ENCODE data around the gene MLH1.
A peak's percentile ranks its signal among the peaks of the same experiment; 100 is the strongest.
"Not testable (repeated sequence)": the region's sequence is repeated elsewhere in the genome, so short reads cannot be mapped to it uniquely, and the experiment has no call there.

The MLH1 gene

GRCh38 chr3:36993326-36994283 is at the start of gene MLH1:
TSS of gene MLH1 (plus strand) at chr3:36993518. CDS start at chr3:36993548, 30 bp downstream.
- DNase-seq: no peak

GRCh38 chr3:36943601-36944000 is 49.7 kb upstream of the MLH1 start:
- DNase-seq: no peak

- DNase-seq: peak; percentile 54
Measured at GRCh38 chr3:36944012-36944640, 49.2 kb upstream of the MLH1 start.

- DNase-seq: peak; percentile 56
Measured at GRCh38 chr3:36944641-36945270, 48.6 kb upstream of the MLH1 start, which contains the start of gene TRANK1. TSS of gene TRANK1 (minus strand) at chr3:36945054. CDS start at chr3:36944809, 245 bp downstream.

GRCh38 chr3:36945333-36945980 is 47.9 kb upstream of the MLH1 start:
- no peak for DNase-seq

- not testable (repeated sequence) for DNase-seq
Measured at GRCh38 chr3:36947814-36948213, 45.5 kb upstream of the MLH1 start.

GRCh38 chr3:36954452-36955134 is 38.7 kb upstream of the MLH1 start:
- no peak for DNase-seq

- DNase-seq: no peak
Measured at GRCh38 chr3:36956155-36956554, 37.2 kb upstream of the MLH1 start.

GRCh38 chr3:36957063-36957462 is 36.3 kb upstream of the MLH1 start:
- DNase-seq: no peak

GRCh38 chr3:36957862-36958686 is 35.2 kb upstream of the MLH1 start:
- DNase-seq: no peak

- peak; percentile 61 for DNase-seq
Measured at GRCh38 chr3:36959821-36960220, 33.5 kb upstream of the MLH1 start.

- no peak for DNase-seq
Measured at GRCh38 chr3:36960502-36960901, 32.8 kb upstream of the MLH1 start.

GRCh38 chr3:36963008-36963407 is 30.3 kb upstream of the MLH1 start:
- not testable (repeated sequence) for DNase-seq

- no peak for DNase-seq
Measured at GRCh38 chr3:36964331-36964730, 29.0 kb upstream of the MLH1 start.

GRCh38 chr3:36964817-36965216 is 28.5 kb upstream of the MLH1 start:
- DNase-seq: no peak

- DNase-seq: no peak
Measured at GRCh38 chr3:36965440-36965839, 27.9 kb upstream of the MLH1 start.

- no peak for DNase-seq
Measured at GRCh38 chr3:36969085-36969484, 24.2 kb upstream of the MLH1 start.

GRCh38 chr3:36969540-36970432 is 23.5 kb upstream of the MLH1 start:
- DNase-seq: peak; percentile 98

GRCh38 chr3:36972163-36972562 is 21.2 kb upstream of the MLH1 start:
- DNase-seq: no peak

GRCh38 chr3:36973139-36973538 is 20.2 kb upstream of the MLH1 start:
- DNase-seq: no peak
